Measurements from ENCODE around the gene SETBP1. TPM values are rescaled to one million over a fixed set of nuclear protein-coding genes. Genes with fewer than 3 reads are reported as not detected.

SETBP1 gene
- total RNA-seq, 1 experiment from 2014 or later: 4.0 TPM

DNA sequence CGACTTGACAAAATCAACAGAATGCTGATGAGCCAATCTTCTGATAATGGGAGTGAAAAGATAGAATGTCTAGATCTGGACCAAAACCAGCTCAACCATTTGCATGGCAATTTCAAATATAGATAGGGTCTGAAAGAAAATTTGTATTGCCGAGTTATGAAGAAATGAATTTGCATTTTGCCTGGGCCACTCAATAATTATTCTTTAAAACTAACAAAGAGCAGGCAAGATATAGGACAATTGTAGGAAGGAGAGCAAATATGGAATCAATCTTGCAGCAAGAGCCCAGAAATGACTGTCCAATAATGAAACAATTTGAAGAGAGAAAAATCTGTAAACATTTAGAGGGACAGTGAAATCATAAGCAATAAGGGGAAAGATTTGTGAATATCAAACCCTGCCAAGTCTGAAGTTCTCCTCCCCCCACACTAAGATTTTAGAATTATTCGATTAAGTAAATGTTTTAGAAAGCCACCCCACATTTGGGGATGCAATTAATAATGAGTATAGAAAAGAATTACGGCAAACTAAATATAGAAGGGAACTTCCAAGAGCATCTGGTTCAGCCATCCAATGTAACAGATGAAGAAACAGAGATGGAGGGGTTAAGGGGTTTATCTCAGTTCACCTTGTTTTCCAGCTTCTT is 377.4 kb downstream of the SETBP1 start:
- TF ChIP-seq, protein P1, sequence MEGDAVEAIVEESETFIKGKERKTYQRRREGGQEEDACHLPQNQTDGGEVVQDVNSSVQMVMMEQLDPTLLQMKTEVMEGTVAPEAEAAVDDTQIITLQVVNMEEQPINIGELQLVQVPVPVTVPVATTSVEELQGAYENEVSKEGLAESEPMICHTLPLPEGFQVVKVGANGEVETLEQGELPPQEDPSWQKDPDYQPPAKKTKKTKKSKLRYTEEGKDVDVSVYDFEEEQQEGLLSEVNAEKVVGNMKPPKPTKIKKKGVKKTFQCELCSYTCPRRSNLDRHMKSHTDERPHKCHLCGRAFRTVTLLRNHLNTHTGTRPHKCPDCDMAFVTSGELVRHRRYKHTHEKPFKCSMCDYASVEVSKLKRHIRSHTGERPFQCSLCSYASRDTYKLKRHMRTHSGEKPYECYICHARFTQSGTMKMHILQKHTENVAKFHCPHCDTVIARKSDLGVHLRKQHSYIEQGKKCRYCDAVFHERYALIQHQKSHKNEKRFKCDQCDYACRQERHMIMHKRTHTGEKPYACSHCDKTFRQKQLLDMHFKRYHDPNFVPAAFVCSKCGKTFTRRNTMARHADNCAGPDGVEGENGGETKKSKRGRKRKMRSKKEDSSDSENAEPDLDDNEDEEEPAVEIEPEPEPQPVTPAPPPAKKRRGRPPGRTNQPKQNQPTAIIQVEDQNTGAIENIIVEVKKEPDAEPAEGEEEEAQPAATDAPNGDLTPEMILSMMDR (IDR thresholded peaks at IDR 0.05; ENCODE audit: insufficient read depth in 1 of 2, low read depth in 1 of 2, low read length in 1 of 2, severe bottlenecking in 1 of 2, unreplicated experiment in 1 of 2): no peak
- intact Hi-C loops (cut with micrococcal nuclease; ENCODE audit: unreplicated experiment): no loop called here
- Mint-ChIP-seq H3K9me3 (ENCODE audit: unreplicated experiment) (no peaks in the 10 kb centered on the region), H3K4me3 (ENCODE audit: unreplicated experiment) (no peak overlapping the region), H3K27ac (ENCODE audit: unreplicated experiment) (no peak overlapping the region), H3K36me3 (ENCODE audit: insufficient read depth, unreplicated experiment) (no peaks in the 10 kb centered on the region), H3K27me3 (ENCODE audit: insufficient read depth, unreplicated experiment) (no peaks in the 10 kb centered on the region), H3K4me1 (ENCODE audit: low read depth, unreplicated experiment) (no peaks in the 10 kb centered on the region)
- no TSS peak for BruUV-seq (replicated peaks)
- H3K4me1 ChIP-seq: peaks cover 6% of the 10 kb centered on the region; the same call in 1 of the 2 replicates
- H3K9me3 ChIP-seq: no peaks in the 10 kb centered on the region
- H3K36me3 ChIP-seq (ENCODE audit: control insufficient read depth, insufficient read depth, low read length): no peaks in the 10 kb centered on the region
- no peaks in the 10 kb centered on the region for H3K27me3 ChIP-seq (replicated peaks; ENCODE audit: control insufficient read depth, insufficient read depth, low read length)
- ChIA-PET POLR2A (no interaction called here), CTCF (interaction anchor here (0.6 kb wide), 1 partner anchor 1154 kb away, joined by 3 read pairs; no protein-coding TSS in a partner anchor)
- H3K4me3 ChIP-seq (ENCODE audit: low read depth, low read length): no peak overlapping the region
- no peak for DNase-seq

DNA sequence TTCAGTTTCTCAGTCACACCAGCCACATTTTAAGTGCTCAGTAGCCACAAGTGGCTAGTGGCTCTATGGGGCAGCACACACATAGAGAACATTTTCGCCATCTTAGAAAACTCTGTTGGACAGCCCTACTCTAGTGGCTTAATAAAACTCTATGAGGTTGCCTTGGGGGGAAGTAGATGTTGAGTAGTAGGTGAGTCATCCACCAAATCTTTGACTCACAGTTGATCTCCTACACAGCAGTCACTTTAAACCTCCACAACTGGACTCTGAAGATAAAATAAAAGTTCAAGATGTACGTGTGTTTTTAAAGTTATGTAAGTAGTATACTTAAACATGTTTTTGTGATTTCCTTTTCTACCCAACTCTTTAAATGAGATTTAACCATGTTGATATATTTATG is 379.0 kb downstream of the SETBP1 start:
- no peaks in the 10 kb centered on the region for H3K36me3 Mint-ChIP-seq (ENCODE audit: insufficient read depth, unreplicated experiment)
- no peaks in the 10 kb centered on the region for H3K27me3 ChIP-seq (replicated peaks; ENCODE audit: control insufficient read depth, insufficient read depth, low read length)
- intact Hi-C loops (cut with micrococcal nuclease; ENCODE audit: unreplicated experiment): no loop called here
- H3K4me1 ChIP-seq: peaks cover 4% of the 10 kb centered on the region; the same call in 1 of the 2 replicates
- H3K36me3 ChIP-seq (ENCODE audit: control insufficient read depth, insufficient read depth, low read length): no peaks in the 10 kb centered on the region
- BruUV-seq (replicated peaks): no TSS peak
- CTCF ChIA-PET: no interaction called here
- POLR2A ChIA-PET: no interaction called here
- TF ChIP-seq, protein P1 (IDR thresholded peaks at IDR 0.05; ENCODE audit: insufficient read depth in 1 of 2, low read depth in 1 of 2, low read length in 1 of 2, severe bottlenecking in 1 of 2, unreplicated experiment in 1 of 2): no peak
- H3K27ac Mint-ChIP-seq (ENCODE audit: unreplicated experiment): no peak overlapping the region
- H3K4me3 ChIP-seq (ENCODE audit: low read depth, low read length): no peak overlapping the region
- H3K9me3 Mint-ChIP-seq (ENCODE audit: unreplicated experiment): no peaks in the 10 kb centered on the region
- no peaks in the 10 kb centered on the region for H3K9me3 ChIP-seq
- DNase-seq: no peak
- no peaks in the 10 kb centered on the region for H3K4me1 Mint-ChIP-seq (ENCODE audit: low read depth, unreplicated experiment)
- H3K4me3 Mint-ChIP-seq (ENCODE audit: unreplicated experiment): no peak overlapping the region
- no peaks in the 10 kb centered on the region for H3K27me3 Mint-ChIP-seq (ENCODE audit: insufficient read depth, unreplicated experiment)

DNA sequence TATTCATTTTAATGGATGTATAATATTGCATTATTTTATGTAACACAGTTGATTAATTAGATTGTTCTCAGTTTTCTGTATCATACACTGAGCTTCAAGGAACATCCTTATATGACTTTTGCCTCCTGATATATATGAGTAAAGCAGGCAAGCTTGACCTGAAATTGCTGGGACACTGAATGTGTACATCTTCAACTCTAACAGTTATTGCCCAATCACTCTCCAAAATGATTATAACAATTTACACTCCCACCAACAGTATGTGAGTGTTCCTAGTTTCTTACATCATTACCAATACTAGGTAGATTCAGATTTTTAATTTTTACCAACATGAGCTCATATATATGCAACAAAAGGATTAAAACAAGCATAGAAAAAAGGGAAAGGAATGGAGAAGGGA is 379.4 kb downstream of the SETBP1 start:
- no peaks in the 10 kb centered on the region for H3K9me3 ChIP-seq
- Mint-ChIP-seq H3K27me3 (ENCODE audit: insufficient read depth, unreplicated experiment) (no peaks in the 10 kb centered on the region), H3K27ac (ENCODE audit: unreplicated experiment) (no peak overlapping the region), H3K9me3 (ENCODE audit: unreplicated experiment) (no peaks in the 10 kb centered on the region), H3K4me3 (ENCODE audit: unreplicated experiment) (no peak overlapping the region), H3K4me1 (ENCODE audit: low read depth, unreplicated experiment) (no peaks in the 10 kb centered on the region), H3K36me3 (ENCODE audit: insufficient read depth, unreplicated experiment) (no peaks in the 10 kb centered on the region)
- DNase-seq: no peak
- peaks cover under 1% of the 10 kb centered on the region; the same call in 1 of the 2 replicates for H3K4me1 ChIP-seq
- no peak overlapping the region for H3K4me3 ChIP-seq (ENCODE audit: low read depth, low read length)
- TF ChIP-seq, protein P1 (IDR thresholded peaks at IDR 0.05; ENCODE audit: insufficient read depth in 1 of 2, low read depth in 1 of 2, low read length in 1 of 2, severe bottlenecking in 1 of 2, unreplicated experiment in 1 of 2): no peak
- ChIA-PET CTCF (no interaction called here), POLR2A (no interaction called here)
- no TSS peak for BruUV-seq (replicated peaks)
- no peaks in the 10 kb centered on the region for H3K27me3 ChIP-seq (replicated peaks; ENCODE audit: control insufficient read depth, insufficient read depth, low read length)
- no peaks in the 10 kb centered on the region for H3K36me3 ChIP-seq (ENCODE audit: control insufficient read depth, insufficient read depth, low read length)
- intact Hi-C loops (cut with micrococcal nuclease; ENCODE audit: unreplicated experiment): no loop called here
